K562 (cell line): ENCODE measurements around the gene TXN2. TPM values are rescaled to one million over a fixed set of nuclear protein-coding genes. Genes with fewer than 3 reads are reported as not detected.

Source experiments
- AFF4 ChIP-seq: sonication (generic); formaldehyde crosslinking; IDR thresholded peaks from 2 replicates; pipeline ENCODE4 v1.8.0; 2023; ENCODE audit warnings: mild to moderate bottlenecking, missing genetic modification reagents
- ARID3A ChIP-seq: IDR thresholded peaks from 2 replicates; pipeline ENCODE4 v1.6.1; 2012; ENCODE audit warnings: low read depth, low read length, improper control_type of control experiment, borderline replicate concordance
- BCOR ChIP-seq: fragments of 450-650 bp; IDR thresholded peaks from 2 replicates; pipeline ENCODE4 v1.6.1; 2016
- CBFA2T2 ChIP-seq: fragments of 450-650 bp; conservative IDR thresholded peaks from 2 replicates; pipeline ENCODE4 v1.6.1; 2017; ENCODE audit warnings: mild to moderate bottlenecking
- CBFB ChIP-seq: sonication (generic); formaldehyde crosslinking; IDR thresholded peaks from 2 replicates; pipeline ENCODE4 v1.4.0; 2020; ENCODE audit warnings: mild to moderate bottlenecking, missing genetic modification reagents
- HDAC1 ChIP-seq, 2 experiments: fragments of 450-650 bp; IDR thresholded peaks; 2 replicates each; pipeline ENCODE4 v1.6.1; 2016 to 2017; ENCODE audit warnings: inconsistent platforms in 1 of 2, mild to moderate bottlenecking in 1 of 2, moderate library complexity in 1 of 2
- MAZ ChIP-seq, 2 experiments: fragments of 450-650 bp in 1 of 2; sonication (generic) in 1 of 2; formaldehyde crosslinking; IDR thresholded peaks in 1 of 2; conservative IDR thresholded peaks in 1 of 2; 2 replicates each; pipeline versions ENCODE4 v1.4.0 to v1.5.0; 2020; ENCODE audit warnings: mild to moderate bottlenecking in 1 of 2, missing genetic modification reagents in 1 of 2
- NCOA1 ChIP-seq: fragments of 450-650 bp; IDR thresholded peaks from 2 replicates; pipeline ENCODE4 v1.6.1; 2016; ENCODE audit warnings: low read depth
- NCOA4 ChIP-seq: fragments of 450-650 bp; IDR thresholded peaks from 2 replicates; pipeline ENCODE4 v1.6.1; 2018; ENCODE audit warnings: mild to moderate bottlenecking; ENCODE audit not compliant: partially characterized antibody
- NR1H2 ChIP-seq: sonication (generic); formaldehyde crosslinking; IDR thresholded peaks from 2 replicates; pipeline ENCODE4 v1.4.0; 2020; ENCODE audit warnings: mild to moderate bottlenecking, missing genetic modification reagents
- PCBP2 ChIP-seq: fragments of 200-400 bp; formaldehyde crosslinking; IDR thresholded peaks from 2 replicates; pipeline ENCODE4 v1.6.1; 2018; ENCODE audit warnings: low read length, low read depth, mild to moderate bottlenecking, moderate library complexity; ENCODE audit not compliant: poor library complexity, severe bottlenecking
- PTTG1 ChIP-seq: fragments of 450-650 bp; IDR thresholded peaks from 2 replicates; pipeline ENCODE4 v1.6.1; 2016; ENCODE audit warnings: low read depth, mild to moderate bottlenecking, missing genetic modification characterization, missing compliant biosample characterization
- TCFL5 ChIP-seq: fragments of 250-450 bp; sonication (Bioruptor Pico); conservative IDR thresholded peaks from 2 replicates; pipeline ENCODE4 v1.6.1; 2021; ENCODE audit warnings: mild to moderate bottlenecking, moderate library complexity, matching md5 sums
- TFAM ChIP-seq: fragments of 250-450 bp; sonication (Bioruptor Pico); conservative IDR thresholded peaks from 2 replicates; pipeline ENCODE4 v1.5.0; 2021; ENCODE audit warnings: mild to moderate bottlenecking, moderate library complexity
- ZC3H11A ChIP-seq: IDR thresholded peaks from 2 replicates; pipeline ENCODE4 v1.6.1; 2012; ENCODE audit warnings: low read depth, low read length, improper control_type of control experiment
- ZNF217 ChIP-seq: sonication (generic); formaldehyde crosslinking; IDR thresholded peaks from 2 replicates; pipeline ENCODE4 v1.8.0; 2022; ENCODE audit warnings: mild to moderate bottlenecking, missing genetic modification reagents
- ZNF324 ChIP-seq: fragments of 250-450 bp; sonication (Bioruptor Pico); IDR thresholded peaks from 2 replicates; pipeline ENCODE4 v1.4.0; 2020; ENCODE audit warnings: mild to moderate bottlenecking
- ZNF589 ChIP-seq: fragments of 200-800 bp; sonication (Bioruptor generic); IDR thresholded peaks from 2 replicates; pipeline ENCODE4 v1.6.1; 2016; ENCODE audit warnings: low read depth, missing genetic modification characterization, missing compliant biosample characterization
- polyA plus RNA-seq, 8 experiments: library from polyadenylated mRNA; depleted of rRNA in 4 of 8; stranded (reverse) in 5 of 8; unstranded in 3 of 8; fragments of >200 nt; fragmentation: Nextera tagmentation in 2 of 8; fragmentation: Illumina TruSeq in 1 of 8; extraction: Ambion mirVana in 2 of 8; extraction: Trizol in 1 of 8; gene quantifications; 2 replicates each; pipeline versions ENCODE4 v1.2.1 to v1.2.3, GENCODE V29; 2011 to 2014; ENCODE audit warnings: inconsistent platforms in 1 of 8, missing spikeins in 1 of 8
- total RNA-seq, 7 experiments: library from RNA; depleted of rRNA in 6 of 7; stranded (reverse); fragments of >200 nt in 6 of 7; fragmentation: Illumina TruSeq in 2 of 7; extraction: Trizol in 2 of 7; gene quantifications; 2 replicates each; pipeline versions ENCODE4 v1.2.1 to v1.2.3, GENCODE V29; 2011 to 2021; ENCODE audit warnings: low replicate concordance in 1 of 7
- TF ChIP-seq, protein P1 (sequence below): sonication (generic); formaldehyde crosslinking; IDR thresholded peaks from 2 replicates; pipeline ENCODE4 v1.8.1; 2022; ENCODE audit warnings: missing genetic modification reagents

TXN2 gene
- total and polyA plus RNA-seq, 9 of the 15 experiments (the other 6 are each of a cell fraction or from before 2014, with no cell fraction given), result 48.5 to 399 (median 118) TPM

DNA sequence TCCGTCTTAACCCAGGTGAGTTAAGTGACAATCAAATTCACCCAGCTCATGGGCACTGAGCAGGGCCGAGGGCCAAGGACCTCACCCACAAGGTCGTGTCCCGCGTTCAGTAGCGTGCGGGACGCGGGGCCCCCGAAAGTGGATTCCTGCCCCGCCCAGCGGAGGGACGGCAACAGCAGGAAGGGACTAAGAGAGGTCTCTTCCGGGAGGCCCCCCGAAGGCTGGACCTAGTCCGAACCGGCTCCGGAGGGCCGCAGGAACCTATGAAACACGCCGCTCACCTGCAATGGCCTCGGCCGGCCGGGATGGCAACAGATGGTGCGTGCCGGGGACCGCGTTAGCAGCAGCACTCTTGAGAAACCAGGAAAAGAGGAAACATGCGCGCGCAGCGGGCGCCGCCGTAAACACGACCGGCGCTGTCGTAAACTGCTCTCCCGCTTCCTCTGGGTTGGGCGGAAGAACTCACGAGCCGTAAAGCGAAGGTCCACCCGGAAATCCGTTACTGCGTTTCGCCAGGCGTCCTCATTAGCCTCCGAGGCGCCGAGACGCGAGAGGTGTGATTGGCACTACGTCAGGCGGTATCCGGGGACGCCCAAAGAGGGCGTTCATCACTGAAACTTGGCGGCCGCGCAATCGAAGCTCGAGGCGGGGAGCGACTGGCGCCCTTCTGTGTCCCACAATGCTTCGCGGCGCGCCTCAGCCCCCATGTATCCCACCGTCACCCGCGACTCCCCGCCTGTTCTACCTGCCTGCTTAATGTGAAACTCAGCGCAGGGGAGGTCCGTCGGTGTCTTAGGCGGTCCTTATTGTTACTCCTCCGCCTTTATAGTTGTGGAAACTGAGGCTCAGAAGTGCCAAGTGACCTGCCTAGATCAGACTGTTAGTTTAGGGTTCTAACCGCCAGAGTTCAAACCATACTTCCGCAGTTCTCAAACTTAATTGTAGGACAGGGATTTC, 47.6 kb upstream of the TXN2 start, which contains the start of gene EIF3D (continued):
- TF ChIP-seq, protein P1, sequence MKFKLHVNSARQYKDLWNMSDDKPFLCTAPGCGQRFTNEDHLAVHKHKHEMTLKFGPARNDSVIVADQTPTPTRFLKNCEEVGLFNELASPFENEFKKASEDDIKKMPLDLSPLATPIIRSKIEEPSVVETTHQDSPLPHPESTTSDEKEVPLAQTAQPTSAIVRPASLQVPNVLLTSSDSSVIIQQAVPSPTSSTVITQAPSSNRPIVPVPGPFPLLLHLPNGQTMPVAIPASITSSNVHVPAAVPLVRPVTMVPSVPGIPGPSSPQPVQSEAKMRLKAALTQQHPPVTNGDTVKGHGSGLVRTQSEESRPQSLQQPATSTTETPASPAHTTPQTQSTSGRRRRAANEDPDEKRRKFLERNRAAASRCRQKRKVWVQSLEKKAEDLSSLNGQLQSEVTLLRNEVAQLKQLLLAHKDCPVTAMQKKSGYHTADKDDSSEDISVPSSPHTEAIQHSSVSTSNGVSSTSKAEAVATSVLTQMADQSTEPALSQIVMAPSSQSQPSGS, result no peak
- no peak for TF ChIP-seq ZNF217 (CRISPR knock-in tag)
- TF ChIP-seq AFF4 (CRISPR knock-in tag), result peak; percentile 16; the same call in 1 of the 2 replicates
- no peak for TF ChIP-seq CBFB
- TF ChIP-seq ZNF589 (CRISPR knock-in tag), result 0 out of 2 replicates have a peak, but pooled peaks have one; percentile 24
- no peak for TF ChIP-seq ARID3A
- TF ChIP-seq BCOR, result peak; percentile 34; the same call in 1 of the 2 replicates
- peak; percentile 53 to 58 for TF ChIP-seq MAZ (CRISPR knock-in tag; conservative IDR thresholded peaks at IDR 0.05 in 1 of 2, IDR thresholded peaks at IDR 0.05 in 1 of 2)
- no peak for TF ChIP-seq NCOA4
- no peak for TF ChIP-seq ZNF324 (CRISPR knock-in tag)
- TF ChIP-seq NR1H2, result no peak
- no peak for TF ChIP-seq CBFA2T2
- no peak for TF ChIP-seq ZC3H11A
- no peak for TF ChIP-seq TFAM (CRISPR knock-in tag)
- TF ChIP-seq PCBP2, result no peak
- TF ChIP-seq PTTG1 (tag), result no peak
- peak in 1 of 2 experiments; percentile 88; a peak in 2 of 4 replicates for TF ChIP-seq HDAC1 (IDR thresholded peaks at IDR 0.05)
- no peak for TF ChIP-seq TCFL5 (CRISPR knock-in tag)
- peak; percentile 49; the same call in 1 of the 2 replicates for TF ChIP-seq NCOA1
